ENCODE measurements around the gene CEP162.
"Not testable (repeated sequence)": the region's sequence is repeated elsewhere in the genome, so short reads cannot be mapped to it uniquely, and the experiment has no call there.

CEP162 gene

DNA sequence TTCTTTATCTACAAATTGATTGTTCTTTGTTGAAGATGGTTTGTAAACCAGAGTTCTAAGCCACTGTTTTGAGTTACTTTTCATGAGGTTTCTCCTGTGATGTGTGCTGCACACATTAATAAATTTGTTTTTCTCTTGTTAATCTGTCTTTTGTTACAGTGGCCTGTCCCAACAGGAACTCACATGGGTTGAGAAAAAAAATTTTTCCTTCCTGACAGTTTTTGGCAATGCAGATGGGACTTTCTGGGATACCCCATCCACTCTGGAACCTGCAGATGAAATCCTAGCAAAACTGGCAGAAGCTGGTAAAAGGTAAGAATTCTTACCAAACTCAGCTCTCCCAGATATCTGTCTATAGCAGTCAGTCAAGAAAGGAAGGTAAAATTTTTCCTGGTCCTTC lies 88.1 kb downstream of the CEP162 start:
- Mint-ChIP-seq H3K36me3 (peaks cover 6% of the 10 kb centered on the region), H3K4me1 (no peaks in the 10 kb centered on the region), H3K9me3 (no peaks in the 10 kb centered on the region), H3K27ac (no peak overlapping the region), H3K4me3 (no peak overlapping the region)
- ATAC-seq (no peak), DNase-seq (ENCODE audit: low spot score in 2 of 2) (no peak)

DNA sequence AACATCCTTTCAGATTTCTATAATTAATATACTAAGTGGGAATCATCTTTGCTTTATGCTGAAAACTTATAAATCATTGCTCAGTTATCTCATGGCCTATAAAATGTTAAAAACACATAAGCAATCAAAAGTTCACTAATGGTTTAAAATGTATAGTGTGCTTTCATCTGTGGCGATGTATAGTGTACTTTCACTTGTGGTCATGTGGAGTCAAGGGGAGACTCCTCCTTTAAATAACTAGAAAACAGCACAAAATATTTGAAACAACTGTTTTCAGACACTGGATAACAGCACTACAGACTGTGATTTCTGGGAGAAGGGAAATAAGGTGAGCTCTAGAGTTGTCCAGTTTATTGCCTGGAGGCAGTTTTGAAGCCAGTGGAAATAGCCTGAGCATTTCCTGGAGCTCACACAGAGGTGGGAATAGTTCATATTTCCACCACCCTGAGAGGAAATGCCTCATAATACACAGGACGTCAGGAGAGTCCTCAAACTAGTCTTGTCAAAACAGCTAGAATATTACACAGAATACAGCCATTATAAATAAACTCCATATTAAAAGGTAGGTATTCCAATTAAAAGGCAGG lies 89.4 kb downstream of the CEP162 start:
- no peak for DNase-seq (ENCODE audit: low spot score in 2 of 2)
- no peaks in the 10 kb centered on the region for H3K4me1 Mint-ChIP-seq
- no peak overlapping the region for H3K27ac Mint-ChIP-seq
- ATAC-seq: no peak
- no peak overlapping the region for H3K4me3 Mint-ChIP-seq
- H3K9me3 Mint-ChIP-seq: no peaks in the 10 kb centered on the region
- H3K36me3 Mint-ChIP-seq: peaks cover 6% of the 10 kb centered on the region

DNA sequence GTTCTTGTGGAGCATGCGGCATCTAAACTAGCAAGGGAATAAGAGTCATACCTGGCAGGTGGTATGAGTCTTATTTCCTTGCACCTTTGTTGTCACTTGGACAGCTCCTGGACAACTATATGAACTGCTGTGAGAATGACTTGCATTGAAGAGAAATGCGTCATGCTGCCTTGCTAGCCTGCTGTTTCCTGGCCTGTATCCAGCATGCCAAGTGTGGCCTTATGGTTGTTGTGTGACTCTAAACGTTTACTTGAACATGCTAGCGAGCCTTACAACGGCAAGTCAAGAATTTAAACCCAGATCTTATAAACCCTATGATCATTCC lies 90.4 kb downstream of the CEP162 start:
- Mint-ChIP-seq H3K4me3 (no peak overlapping the region), H3K36me3 (peaks cover 6% of the 10 kb centered on the region), H3K9me3 (peaks cover 3% of the 10 kb centered on the region), H3K27ac (no peak overlapping the region), H3K4me1 (no peaks in the 10 kb centered on the region)
- no peak for DNase-seq (ENCODE audit: low spot score in 2 of 2)
- no peak for ATAC-seq

DNA sequence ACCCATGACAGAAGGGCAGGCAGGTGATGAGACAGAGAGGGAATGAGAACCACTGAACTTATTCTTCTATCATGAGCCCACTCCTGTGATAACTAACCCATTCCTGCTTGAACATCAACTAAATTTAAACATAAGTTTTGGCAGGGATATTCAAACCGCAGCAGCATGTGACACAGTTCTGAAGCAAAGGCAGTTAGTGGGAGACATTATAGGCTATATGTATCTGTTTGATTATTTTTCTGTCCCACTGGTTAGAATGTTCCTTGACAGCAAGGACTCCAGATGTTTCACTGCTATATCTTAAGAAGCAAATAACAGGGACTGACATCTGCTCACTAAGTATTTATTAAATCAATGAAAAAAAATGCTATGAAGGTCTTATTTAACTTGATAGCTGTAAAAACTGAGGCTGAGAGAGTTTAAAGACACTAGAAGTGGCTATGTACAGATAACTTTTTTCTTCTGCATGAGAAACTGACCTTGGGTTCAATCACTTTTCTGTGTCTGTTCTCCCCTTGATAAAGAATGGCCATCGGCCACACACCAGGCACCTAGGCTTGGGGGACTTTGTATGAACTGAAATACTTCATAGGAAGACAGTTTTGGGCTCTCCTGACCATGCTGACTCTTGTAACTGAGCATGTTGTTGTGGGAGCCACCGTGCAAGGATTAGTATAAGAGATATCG lies 90.9 kb downstream of the CEP162 start:
- DNase-seq (ENCODE audit: low spot score in 2 of 2): no peak
- peaks cover 3% of the 10 kb centered on the region for H3K9me3 Mint-ChIP-seq
- peaks cover 6% of the 10 kb centered on the region for H3K36me3 Mint-ChIP-seq
- H3K27ac Mint-ChIP-seq: no peak overlapping the region
- ATAC-seq: no peak
- H3K4me3 Mint-ChIP-seq: no peak overlapping the region
- no peaks in the 10 kb centered on the region for H3K4me1 Mint-ChIP-seq

DNA sequence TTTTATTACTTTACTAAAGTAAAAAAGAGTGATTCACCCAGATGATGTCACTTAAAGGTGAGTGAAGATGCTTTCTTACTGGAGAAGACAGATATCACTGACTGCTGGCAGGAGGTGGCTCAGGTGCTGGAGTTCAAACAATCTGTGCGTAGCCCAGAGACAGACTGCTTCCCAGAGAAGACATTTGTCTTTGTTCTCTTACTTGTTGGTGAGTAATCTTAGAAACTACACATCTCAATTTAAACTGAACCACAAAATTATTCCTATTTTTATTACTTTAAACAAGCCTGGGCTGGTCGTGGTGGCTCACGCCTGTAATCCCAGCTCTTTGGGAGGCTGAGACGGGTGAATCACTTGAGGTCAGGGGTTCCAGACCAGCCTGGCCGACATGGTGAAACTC lies 92.2 kb downstream of the CEP162 start:
- Mint-ChIP-seq H3K9me3 (peaks cover 7% of the 10 kb centered on the region), H3K36me3 (peaks cover 6% of the 10 kb centered on the region)
- ATAC-seq: no peak

DNA sequence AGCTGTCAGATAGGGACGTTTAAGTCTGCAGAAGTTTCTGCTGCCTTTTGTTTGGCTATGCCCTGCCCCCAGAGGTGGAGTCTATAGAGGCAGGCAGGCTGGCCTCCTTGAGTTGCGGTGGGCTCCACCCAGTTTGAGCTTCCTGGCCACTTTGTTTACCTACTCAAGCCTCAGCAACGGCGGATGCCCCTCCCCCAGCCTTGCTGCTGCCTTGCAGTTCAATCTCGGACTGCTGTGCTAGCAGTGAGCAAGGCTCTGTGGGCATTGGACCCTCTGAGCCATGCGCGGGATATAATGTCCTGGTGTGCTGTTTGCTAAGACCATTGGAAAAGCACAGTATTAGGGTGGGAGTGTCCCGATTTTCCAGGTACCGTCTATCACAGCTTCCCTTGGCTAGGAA lies 94.1 kb downstream of the CEP162 start:
- H3K4me3 Mint-ChIP-seq: not testable (repeated sequence)

More for the DNA sequence above, 92.2 kb downstream of the CEP162 start:
- H3K4me3 Mint-ChIP-seq: no peak overlapping the region
- no peak for DNase-seq (ENCODE audit: low spot score in 2 of 2)
- no peak overlapping the region for H3K27ac Mint-ChIP-seq
- H3K4me1 Mint-ChIP-seq: no peaks in the 10 kb centered on the region

DNA sequence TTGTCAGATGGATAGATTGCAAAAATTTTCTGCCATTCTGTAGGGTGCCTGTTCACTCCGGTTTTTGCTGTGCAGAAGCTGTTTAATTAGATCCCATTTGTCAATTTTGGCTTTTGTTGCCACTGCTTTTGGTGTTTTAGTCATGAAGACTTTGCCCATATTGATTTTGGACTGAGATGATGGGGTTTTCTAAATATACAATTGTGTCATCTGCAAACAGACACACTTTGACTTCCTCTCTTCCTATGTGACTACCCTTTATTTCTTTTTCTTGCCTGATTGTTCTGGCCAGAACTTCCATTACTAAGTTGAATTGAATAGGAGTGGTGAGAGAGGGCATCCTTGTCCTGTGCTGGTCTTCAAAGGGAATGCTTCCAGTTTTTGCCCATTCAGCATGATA lies 97.9 kb downstream of the CEP162 start:
- not testable (repeated sequence) for H3K9me3 Mint-ChIP-seq; H3K4me3 Mint-ChIP-seq; H3K4me1 Mint-ChIP-seq; DNase-seq (ENCODE audit: low spot score in 2 of 2); H3K27ac Mint-ChIP-seq; ATAC-seq
- peaks cover 11% of the 10 kb centered on the region for H3K36me3 Mint-ChIP-seq

More for the DNA sequence above, 94.1 kb downstream of the CEP162 start:
- H3K36me3 Mint-ChIP-seq; DNase-seq (ENCODE audit: low spot score in 2 of 2); H3K9me3 Mint-ChIP-seq; H3K4me1 Mint-ChIP-seq; H3K27ac Mint-ChIP-seq; ATAC-seq: not testable (repeated sequence)

DNA sequence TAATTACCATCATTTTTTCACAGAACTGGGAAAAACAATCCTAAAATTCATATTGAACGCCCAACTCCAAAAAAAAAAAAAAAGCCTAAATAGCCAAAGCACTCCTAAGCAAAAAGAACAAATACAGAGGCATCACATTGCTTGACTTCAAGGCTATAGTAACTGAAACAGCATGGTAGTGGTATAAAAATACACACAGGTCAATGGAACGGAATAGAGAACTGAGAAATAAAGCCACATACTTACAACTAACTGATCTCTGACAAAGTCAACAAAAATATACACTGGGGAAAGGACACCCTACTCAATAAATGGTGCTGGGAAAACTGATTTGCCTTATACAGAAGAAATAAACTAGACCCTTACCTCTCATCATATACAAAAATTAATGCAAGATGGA lies 104.3 kb downstream of the CEP162 start:
- H3K4me1 Mint-ChIP-seq: no peaks in the 10 kb centered on the region
- H3K4me3 Mint-ChIP-seq: no peak overlapping the region
- DNase-seq (ENCODE audit: low spot score in 2 of 2) (no peak), ATAC-seq (no peak)
- no peak overlapping the region for H3K27ac Mint-ChIP-seq
- peaks cover 19% of the 10 kb centered on the region for H3K36me3 Mint-ChIP-seq
- peaks cover 2% of the 10 kb centered on the region for H3K9me3 Mint-ChIP-seq

DNA sequence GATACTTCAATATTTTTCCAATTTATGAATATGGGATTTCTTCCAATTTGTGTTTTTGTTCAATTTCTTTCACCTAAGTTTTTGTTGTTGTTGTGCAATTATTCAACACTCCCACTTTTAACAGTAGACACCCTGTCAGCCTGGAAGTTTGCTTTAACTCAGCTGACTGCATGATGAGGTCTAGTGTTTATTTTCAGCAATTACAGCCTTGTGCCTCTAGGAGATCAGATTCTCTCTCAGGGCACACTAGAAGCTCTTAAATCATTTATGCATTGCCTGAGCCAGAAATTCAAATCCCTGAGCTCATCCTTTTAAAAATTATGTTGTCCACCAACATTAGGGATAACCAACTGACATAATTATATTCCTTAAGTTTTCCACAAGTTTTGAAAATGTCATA lies 108.2 kb downstream of the CEP162 start:
- Mint-ChIP-seq H3K27ac (no peak overlapping the region), H3K4me3 (no peak overlapping the region), H3K36me3 (peaks cover 5% of the 10 kb centered on the region), H3K9me3 (peaks cover 8% of the 10 kb centered on the region), H3K4me1 (no peaks in the 10 kb centered on the region)
- DNase-seq (ENCODE audit: low spot score in 2 of 2): no peak
- no peak for ATAC-seq

DNA sequence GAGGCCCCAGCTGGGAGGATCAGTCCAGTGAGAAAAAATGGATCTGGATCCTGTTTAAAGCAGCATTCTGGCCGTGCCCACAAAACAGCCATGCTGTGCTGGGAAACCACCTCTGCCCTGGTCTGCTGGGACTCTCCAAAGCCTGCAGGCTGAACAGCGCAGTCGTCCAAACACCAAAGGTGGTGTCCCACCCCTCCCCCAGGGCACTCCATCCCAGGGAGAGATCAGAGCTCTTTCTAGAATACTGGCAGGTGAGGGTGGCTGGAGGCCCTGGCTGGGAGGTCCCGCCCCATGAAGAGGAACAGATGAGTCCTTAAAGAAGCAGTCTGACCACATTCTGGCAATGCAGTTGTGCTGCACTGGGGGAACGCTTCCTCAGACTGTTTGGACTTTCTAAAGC lies 109.3 kb downstream of the CEP162 start:
- Mint-ChIP-seq H3K4me3 (no peak overlapping the region), H3K27ac (no peak overlapping the region), H3K4me1 (no peaks in the 10 kb centered on the region), H3K9me3 (peaks cover 10% of the 10 kb centered on the region), H3K36me3 (no peaks in the 10 kb centered on the region)
- ATAC-seq (no peak), DNase-seq (ENCODE audit: low spot score in 2 of 2) (no peak)

DNA sequence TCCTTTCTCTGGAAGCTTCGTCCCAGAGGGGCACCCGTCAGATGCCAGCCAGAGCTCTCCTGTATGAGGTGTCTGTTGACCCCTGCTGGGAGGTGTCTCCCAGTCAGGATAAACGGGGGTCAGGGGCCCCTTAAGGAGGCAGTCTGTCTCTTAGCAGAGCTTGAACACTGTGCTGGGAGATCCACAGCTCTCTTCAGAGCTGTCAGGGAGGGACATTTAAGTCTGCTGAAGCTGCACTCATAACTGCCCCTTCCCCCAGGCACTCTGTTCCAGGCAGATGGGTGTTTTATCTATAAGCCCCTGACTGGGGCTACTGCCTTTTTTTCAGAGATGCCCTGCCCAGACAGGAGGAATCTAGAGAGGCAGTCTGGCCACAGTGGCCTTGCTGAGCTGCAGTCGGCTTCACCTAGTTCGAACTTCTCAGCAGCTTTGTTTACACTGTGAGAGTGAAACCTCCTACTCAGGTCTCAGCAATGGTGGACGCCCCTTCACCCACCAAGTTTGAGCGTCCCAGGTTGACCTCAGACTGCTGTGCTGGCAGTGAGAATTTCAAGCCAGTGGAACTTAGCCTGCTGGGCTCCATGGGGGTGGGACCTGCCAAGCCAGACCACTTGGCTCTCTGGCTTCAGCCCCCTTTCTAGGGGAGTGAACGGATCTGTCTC lies 112.4 kb downstream of the CEP162 start:
- not testable (repeated sequence) for H3K27ac Mint-ChIP-seq; H3K36me3 Mint-ChIP-seq; H3K4me3 Mint-ChIP-seq; ATAC-seq; H3K4me1 Mint-ChIP-seq; DNase-seq (ENCODE audit: low spot score in 2 of 2)
- peaks cover 10% of the 10 kb centered on the region for H3K9me3 Mint-ChIP-seq

DNA sequence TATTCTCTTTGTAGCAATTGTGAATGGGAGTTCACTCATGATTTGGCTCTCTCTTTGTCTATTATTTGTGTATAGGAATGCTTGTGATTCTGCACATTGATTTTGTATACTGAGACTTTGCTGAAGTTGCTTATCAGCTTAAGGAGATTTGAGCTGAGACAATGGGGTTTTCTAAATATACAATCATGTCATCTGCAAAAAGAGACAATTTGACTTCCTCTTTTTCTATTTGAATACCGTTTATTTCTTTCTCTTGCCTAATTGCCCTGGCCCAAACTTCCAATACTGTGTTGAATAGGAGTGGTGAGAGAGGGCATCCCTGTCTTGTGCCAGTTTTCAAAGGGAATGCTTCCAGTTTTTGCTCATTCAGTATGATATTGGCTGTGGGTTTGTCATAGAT lies 116.1 kb downstream of the CEP162 start:
- H3K27ac Mint-ChIP-seq; H3K36me3 Mint-ChIP-seq; ATAC-seq; H3K4me1 Mint-ChIP-seq; H3K4me3 Mint-ChIP-seq; DNase-seq (ENCODE audit: low spot score in 2 of 2); H3K9me3 Mint-ChIP-seq: not testable (repeated sequence)

DNA sequence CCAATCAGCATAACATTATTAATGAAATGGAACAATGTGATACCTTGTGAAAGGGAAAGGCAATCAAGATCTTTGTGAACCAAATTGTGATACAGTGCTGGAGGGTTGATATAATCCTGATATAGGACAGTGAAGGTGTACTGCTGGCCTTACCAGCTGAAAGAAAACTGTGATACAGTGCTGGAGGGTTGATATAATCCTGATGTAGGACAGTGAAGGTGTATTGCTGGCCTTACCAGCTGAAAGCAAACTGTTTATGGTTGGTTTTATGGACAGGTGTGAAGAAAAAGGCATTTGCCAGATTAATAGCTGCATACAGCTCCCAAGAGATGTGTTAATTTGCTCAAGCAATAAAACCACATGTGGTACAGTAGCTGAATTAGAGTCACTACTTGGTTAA lies 119.9 kb downstream of the CEP162 start:
- DNase-seq (ENCODE audit: low spot score in 2 of 2) (no peak), ATAC-seq (no peak)
- Mint-ChIP-seq H3K36me3 (no peaks in the 10 kb centered on the region), H3K4me1 (no peaks in the 10 kb centered on the region), H3K9me3 (no peaks in the 10 kb centered on the region), H3K27ac (no peak overlapping the region), H3K4me3 (no peak overlapping the region)

DNA sequence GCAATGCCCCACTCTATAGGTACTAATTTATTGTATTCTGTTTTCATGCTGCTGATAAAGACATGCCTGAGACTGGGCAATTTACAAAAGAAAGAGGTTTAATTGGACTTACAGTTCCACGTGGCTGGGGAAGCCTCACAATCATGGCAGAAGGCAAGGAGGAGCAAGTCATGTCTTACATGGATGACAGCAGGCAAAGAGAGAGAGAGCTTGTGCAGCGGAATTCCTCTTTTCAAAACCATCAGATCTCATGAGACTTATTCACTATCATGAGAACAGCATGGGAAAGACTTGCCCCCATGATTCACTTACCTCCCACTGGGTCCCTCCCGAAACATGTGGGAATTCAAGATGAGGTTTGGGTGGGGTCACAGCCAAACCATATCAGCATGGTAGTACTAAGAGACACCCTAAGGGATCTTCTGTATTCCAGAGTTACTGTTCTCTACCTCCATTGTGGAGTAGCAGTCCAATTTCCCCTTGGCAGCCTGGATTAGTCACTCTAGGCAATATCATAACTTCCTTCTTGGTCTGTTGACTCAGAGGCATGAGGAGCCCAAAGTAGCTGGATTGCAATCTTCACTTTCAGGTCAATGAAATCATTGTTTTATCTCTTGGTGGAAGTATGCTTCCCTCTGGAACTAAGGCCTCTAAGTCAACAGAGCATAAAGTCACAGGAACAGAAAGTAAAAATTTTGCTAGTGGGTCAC lies 122.1 kb downstream of the CEP162 start:
- H3K4me3 Mint-ChIP-seq; DNase-seq (ENCODE audit: low spot score in 2 of 2); H3K27ac Mint-ChIP-seq; H3K4me1 Mint-ChIP-seq; H3K36me3 Mint-ChIP-seq; H3K9me3 Mint-ChIP-seq; ATAC-seq: not testable (repeated sequence)

DNA sequence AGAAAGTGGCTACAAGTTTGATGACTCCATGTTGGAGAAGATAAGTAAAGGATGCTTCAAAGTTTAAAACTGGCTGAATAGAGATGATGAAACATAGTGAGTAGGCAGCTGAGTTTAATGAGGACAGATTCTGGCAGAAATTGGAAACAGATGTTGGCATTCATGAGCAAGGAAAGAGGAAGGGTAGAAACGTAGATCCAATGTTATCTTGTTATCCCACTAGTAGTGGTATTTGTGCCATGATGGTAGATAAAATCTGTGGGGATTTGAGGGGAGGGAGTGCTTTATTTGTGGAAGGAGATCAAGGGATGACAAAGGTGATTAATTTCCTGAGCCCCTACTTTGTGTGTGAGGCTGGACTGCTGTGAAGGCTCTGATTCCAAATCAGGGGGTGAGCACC lies 124.4 kb downstream of the CEP162 start:
- H3K27ac Mint-ChIP-seq: no peak overlapping the region
- H3K4me1 Mint-ChIP-seq: no peaks in the 10 kb centered on the region
- H3K4me3 Mint-ChIP-seq: no peak overlapping the region
- DNase-seq (ENCODE audit: low spot score in 2 of 2) (no peak), ATAC-seq (no peak)
- H3K9me3 Mint-ChIP-seq: no peaks in the 10 kb centered on the region
- H3K36me3 Mint-ChIP-seq: no peaks in the 10 kb centered on the region

DNA sequence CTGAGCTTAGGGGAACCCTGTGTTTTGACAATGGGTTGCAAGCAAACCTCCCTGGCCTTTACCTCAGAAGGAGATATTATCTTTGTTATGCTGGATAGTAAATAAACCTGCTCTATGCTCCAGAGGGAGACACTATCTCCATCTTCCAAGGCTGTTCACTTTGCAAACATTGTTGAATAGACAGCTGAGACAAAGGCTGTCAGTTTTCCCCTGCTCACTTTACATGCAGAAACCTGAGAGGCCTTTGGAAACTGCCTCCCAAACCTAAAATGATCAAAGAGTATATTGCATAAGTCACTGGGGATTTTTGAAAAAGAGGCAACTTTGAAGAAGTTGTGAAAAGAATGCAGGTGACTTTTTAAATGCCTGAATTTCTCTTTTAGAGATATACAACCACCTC lies 132.3 kb downstream of the CEP162 start:
- Mint-ChIP-seq H3K9me3 (no peaks in the 10 kb centered on the region), H3K4me1 (no peaks in the 10 kb centered on the region), H3K4me3 (no peak overlapping the region), H3K27ac (no peak overlapping the region), H3K36me3 (no peaks in the 10 kb centered on the region)
- DNase-seq (ENCODE audit: low spot score in 2 of 2) (no peak), ATAC-seq (no peak)

All from stimulated activated effector memory CD8-positive, alpha-beta T cell treated with anti-CD3 and anti-CD28 coated beads, Interleukin-12 subunit alpha, Interleukin-12 subunit beta, amount 100 ng/mL, for 72 hours (primary cell).